ENCODE data around the gene FBF1. TPM values are rescaled to one million over a fixed set of nuclear protein-coding genes. Genes with fewer than 3 reads are reported as not detected.
"Not testable (repeated sequence)": the region's sequence is repeated elsewhere in the genome, so short reads cannot be mapped to it uniquely, and the experiment has no call there.

FBF1 gene
- total and polyA plus RNA-seq, 9 of the 15 experiments (the other 6 are each of a cell fraction or from before 2014, with no cell fraction given): 0.46 to 14.9 (median 7.5) TPM

GRCh38 chr17:75872434-75873351 lies 68.1 kb downstream of the FBF1 start (continued):
- TF ChIP-seq CTCF (IDR thresholded peaks at IDR 0.05 in 2 of 3, conservative IDR thresholded peaks at IDR 0.05 in 1 of 3; ENCODE audit: insufficient read depth in 2 of 3, low read depth in 1 of 3, low read length in 3 of 3) (no peak), CBX1 (IDR thresholded peaks at IDR 0.05; ENCODE audit: low read depth) (no peak), MEF2D (tag; conservative IDR thresholded peaks at IDR 0.05; ENCODE audit: low read depth) (0 out of 2 replicates have a peak, but pooled peaks have one; percentile 65), ZNF217 (CRISPR knock-in tag; IDR thresholded peaks at IDR 0.05) (no peak), KDM1A (IDR thresholded peaks at IDR 0.05) (no peak), ZNF316 (IDR thresholded peaks at IDR 0.05) (no peak), CAMTA2 (CRISPR knock-in tag; conservative IDR thresholded peaks at IDR 0.05) (no peak), ELF1 (tag; IDR thresholded peaks at IDR 0.05) (no peak), E2F3 (CRISPR knock-in tag; IDR thresholded peaks at IDR 0.05) (no peak), NR1H2 (CRISPR knock-in tag; IDR thresholded peaks at IDR 0.05) (no peak), SMARCE1 (IDR thresholded peaks at IDR 0.05) (no peak), PCBP1 (IDR thresholded peaks at IDR 0.05; ENCODE audit: low read depth, low read length, poor library complexity, severe bottlenecking) (peak; percentile 26)

- H3K4me2 ChIP-seq (ENCODE audit: insufficient read depth, low read length); DNase-seq (ENCODE audit: extremely low read depth in 1 of 4, low spot score in 3 of 4); FAIRE-seq; H3K9me3 ChIP-seq (replicated peaks; ENCODE audit: control insufficient read depth, insufficient read depth, low read depth, low read length); H3K9ac ChIP-seq (ENCODE audit: insufficient read depth in 1 of 2, low read depth in 2 of 2, low read length in 2 of 2); H3K79me2 ChIP-seq (ENCODE audit: control insufficient read depth, insufficient read depth, low read length); H3K9me1 ChIP-seq (ENCODE audit: control insufficient read depth, insufficient read depth, low read length); H2AFZ ChIP-seq (ENCODE audit: low read depth, low read length); in situ Hi-C loops (cut with MboI); H3K27ac ChIP-seq (ENCODE audit: extremely low read depth, low read depth, low read length); BruUV-seq (replicated peaks); CTCF ChIA-PET (ENCODE audit: low intra/inter-chr PET ratio); H3K36me3 ChIP-seq (ENCODE audit: control insufficient read depth, insufficient read depth, low read length); H3K4me3 ChIP-seq; H3K27me3 ChIP-seq (ENCODE audit: control insufficient read depth in 2 of 2, insufficient read depth in 2 of 2, low read length in 2 of 2); H4K20me1 ChIP-seq (replicated peaks; ENCODE audit: control insufficient read depth, insufficient read depth, low read length); intact Hi-C loops (cut with micrococcal nuclease); ATAC-seq: not testable (repeated sequence)
- POLR2A ChIA-PET: interaction anchor here (0.6 to 15.8 kb wide), 5 partner anchors 11 to 640 kb away, joined by 3 to 169 read pairs (median 4); partner anchors contain the start of gene TRIM65
- H3K4me1 ChIP-seq (replicated peaks in 1 of 2; ENCODE audit: control insufficient read depth in 2 of 2, insufficient read depth in 2 of 2, low read length in 2 of 2): peaks cover 12 to 42% of the 10 kb centered on the region in 2 experiments
- 76% methylated on average over 10 of the region's 10 CpGs for WGBS (ENCODE audit: insufficient coverage, low coverage, missing lambda C conversion rate)
Measured at GRCh38 chr17:75870228-75870627, 70.6 kb downstream of the FBF1 start.
